Measurements from ENCODE around the gene LRRC28. TPM values are rescaled to one million over a fixed set of nuclear protein-coding genes. Genes with fewer than 3 reads are reported as not detected.
"Not testable (repeated sequence)": the region's sequence is repeated elsewhere in the genome, so short reads cannot be mapped to it uniquely, and the experiment has no call there.

The LRRC28 gene
- 30.5 and 30.9 TPM in 2 replicates for total RNA-seq (2014; rRNA removed; shearing (Covaris generic))

DNA sequence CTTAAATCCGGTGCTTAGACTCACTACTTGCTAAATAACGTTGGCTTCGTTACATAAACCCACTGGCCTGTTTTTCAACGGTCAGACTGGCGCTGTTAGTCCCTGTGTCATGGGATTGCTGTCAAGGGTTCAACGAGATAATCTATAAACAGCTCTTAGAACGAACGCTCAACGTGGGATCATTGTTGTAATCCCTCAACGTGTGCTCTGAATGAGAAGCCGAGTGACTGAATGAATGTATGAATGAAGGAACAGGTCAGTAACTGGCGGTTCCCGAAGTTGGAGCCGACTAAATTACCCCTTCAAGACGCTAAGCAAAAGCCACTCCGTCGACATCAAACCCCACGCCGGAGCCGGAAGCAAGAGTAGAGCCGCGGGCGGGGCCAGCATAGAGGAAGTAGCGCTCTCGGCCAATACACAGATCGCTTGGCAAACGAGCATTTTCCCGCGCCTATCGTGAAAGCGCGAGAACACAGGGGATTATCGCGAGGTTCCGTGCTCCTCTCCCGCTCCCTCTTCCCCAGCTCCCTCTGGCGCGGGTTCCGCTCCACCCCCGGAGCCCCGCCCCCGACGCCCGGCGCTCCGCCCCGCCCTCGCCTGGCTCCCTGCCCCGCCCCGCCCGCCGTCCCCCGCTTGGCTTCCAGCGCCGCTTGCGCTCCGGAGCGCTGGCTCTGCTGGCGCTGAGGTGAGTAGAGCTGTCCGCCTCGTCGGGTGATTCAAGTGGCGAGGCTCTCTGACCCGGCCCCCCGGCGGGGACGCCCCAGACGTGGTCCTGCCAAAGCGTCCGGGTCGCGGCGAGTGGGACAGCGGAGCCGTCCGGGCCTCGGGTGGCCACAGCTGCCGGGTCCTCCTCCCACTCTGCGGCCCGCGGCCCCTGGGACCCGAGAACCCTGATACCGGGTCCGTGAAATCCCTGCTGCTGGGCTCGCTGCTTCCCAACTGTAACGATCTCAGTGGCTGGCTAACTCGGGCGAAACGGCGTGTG is at the start of gene LRRC28:
Gene LRRC28 (plus strand): TSS at position 625 of the 985 bp plus-strand sequence. CDS start 4,477 bp downstream, outside the sequence.
- peak; percentile 98 for DNase-seq (ENCODE audit: low spot score)

DNA sequence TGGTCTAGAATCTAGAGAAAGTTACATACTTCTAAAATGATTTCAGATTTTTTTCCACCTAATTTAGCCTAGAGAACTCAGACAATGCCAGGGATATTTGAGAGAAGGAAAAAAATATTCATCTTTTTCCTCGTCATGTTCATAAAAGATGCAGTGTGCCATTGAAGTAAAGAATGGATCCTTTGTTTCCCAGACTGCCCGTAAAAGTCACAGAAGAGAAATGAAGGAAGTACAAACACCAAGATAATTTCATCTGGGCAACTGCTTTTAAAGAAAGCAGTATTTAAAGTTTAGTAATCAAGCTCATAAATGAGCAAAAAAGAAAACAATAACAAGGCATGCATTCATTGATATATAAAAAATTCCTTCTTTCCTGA is 49.1 kb upstream of the LRRC28 start:
- DNase-seq (ENCODE audit: low spot score) = no peak

DNA sequence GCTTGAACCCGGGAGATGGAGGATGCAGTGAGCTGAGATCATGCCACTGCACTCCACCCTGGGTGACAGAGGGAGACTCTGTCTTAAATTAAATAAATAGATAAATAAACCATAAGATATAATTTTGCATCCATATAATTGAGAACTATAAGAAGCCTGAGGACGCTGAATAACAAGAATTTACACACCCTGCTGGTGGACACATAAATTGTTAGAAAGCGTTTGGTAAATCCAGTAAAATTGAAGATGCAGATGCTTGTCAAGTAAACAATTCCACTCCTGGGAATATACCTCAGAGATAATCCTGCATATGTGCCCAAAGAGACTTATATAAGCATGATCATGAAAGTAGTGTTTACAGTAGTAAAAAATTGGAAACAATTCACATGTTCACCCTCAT is 43.6 kb upstream of the LRRC28 start:
- no peak for DNase-seq (ENCODE audit: low spot score)

DNA sequence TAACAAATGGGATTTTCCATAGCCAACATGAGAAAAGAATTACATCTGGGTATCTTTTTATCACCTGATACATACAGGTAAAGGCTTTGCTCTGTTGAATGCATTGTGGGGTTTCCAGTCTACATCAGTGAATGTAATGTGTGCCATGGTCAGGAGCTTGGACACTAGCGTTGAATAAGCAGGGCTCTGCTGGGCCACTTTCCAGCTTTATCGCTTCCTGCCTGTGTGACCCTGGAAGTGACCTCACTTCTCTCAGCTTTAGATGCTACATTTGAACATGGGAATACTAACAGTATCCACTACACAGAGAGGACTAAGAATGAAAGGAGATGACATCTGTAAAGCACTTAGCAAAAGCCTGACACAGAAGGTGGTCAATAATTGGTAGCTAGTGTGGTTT is 42.0 kb upstream of the LRRC28 start:
- no peak for DNase-seq (ENCODE audit: low spot score)

DNA sequence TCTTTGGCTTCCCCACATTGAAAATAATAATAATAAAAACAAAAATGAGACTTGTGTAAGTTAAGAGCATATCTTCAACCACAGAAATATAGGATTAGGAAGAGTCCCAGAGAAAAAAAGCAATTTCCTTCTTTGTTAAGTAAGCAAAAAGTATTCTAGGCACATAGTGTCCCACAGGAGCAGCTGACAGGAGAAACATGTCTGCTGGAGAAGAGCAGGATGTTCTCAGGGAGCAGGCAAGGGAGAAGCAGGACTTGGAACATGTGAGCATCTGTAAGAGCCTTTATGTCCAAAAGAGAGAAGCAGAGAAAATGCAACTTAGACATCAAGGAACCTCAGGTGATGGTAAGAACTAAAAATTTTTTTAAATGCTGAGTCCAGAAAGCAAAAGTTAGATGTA is 40.9 kb upstream of the LRRC28 start:
- DNase-seq (ENCODE audit: low spot score) = no peak

DNA sequence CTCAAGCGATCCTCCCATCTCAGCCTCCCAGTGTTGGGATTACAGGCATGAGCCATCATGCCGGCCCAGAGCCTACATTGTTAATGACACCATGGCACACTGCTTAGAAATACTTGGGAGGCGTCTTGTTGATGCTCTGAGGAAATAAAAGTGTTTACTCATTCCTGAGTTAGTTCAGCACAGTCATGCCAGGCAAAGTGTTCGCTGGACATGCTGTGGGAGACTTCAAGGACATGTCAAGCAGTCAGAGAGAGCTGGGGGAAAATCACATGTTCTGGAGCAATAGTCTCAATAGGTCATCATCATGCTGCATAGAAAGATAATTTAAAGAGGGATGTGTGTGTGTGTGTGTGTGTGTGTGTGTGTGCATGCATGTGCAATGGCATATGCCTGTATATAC is 39.4 kb upstream of the LRRC28 start:
- DNase-seq (ENCODE audit: low spot score) = peak; percentile 56

DNA sequence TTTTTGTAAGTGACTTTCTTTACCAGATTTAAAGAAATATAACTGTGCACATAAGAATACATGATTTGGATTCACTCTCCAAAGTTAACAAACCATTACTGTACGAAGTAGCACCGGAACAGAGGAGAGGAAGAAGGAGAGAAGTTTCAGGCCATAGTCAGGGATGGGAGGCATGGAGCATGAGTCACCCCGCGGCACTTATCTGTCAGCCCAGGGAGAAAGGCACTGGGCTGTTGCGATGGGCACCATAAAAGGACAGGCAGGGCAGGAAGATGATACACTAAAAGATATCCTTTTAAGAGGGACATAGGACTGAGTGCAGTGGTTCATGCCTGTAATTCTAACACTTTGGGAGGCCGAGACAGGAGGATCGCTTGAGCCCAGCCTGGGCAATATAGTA is 38.9 kb upstream of the LRRC28 start:
- peak; percentile 35 for DNase-seq (ENCODE audit: low spot score)

DNA sequence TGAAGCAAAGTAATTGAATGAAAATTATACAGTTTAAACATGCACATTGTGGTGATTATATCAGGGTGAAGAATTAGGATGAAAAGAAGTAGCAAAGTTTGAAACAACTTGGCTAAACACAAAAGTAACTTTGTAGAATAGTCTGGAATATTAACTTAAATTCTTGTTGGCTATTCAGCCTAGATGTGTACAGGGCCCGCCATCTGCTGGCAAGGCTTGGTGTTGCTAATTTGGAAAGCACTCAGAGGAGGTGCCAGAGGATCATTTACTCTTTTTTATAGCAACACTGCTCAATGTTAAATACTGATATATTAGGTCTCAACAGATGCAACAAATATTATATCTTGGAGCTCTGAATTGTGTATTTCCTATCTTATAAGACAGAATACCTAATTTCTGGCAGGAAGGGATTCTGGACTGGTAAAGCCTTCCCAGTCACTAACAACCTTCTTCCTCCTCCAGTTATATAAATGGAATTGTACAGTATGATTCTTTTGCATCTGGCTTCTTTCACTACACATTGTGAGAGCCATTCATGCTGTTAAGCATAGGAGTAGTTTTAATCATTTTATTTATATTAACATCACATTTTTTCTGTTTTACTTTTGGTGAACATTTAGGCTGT is 38.0 kb upstream of the LRRC28 start:
- peak; percentile 61 for DNase-seq (ENCODE audit: low spot score)

DNA sequence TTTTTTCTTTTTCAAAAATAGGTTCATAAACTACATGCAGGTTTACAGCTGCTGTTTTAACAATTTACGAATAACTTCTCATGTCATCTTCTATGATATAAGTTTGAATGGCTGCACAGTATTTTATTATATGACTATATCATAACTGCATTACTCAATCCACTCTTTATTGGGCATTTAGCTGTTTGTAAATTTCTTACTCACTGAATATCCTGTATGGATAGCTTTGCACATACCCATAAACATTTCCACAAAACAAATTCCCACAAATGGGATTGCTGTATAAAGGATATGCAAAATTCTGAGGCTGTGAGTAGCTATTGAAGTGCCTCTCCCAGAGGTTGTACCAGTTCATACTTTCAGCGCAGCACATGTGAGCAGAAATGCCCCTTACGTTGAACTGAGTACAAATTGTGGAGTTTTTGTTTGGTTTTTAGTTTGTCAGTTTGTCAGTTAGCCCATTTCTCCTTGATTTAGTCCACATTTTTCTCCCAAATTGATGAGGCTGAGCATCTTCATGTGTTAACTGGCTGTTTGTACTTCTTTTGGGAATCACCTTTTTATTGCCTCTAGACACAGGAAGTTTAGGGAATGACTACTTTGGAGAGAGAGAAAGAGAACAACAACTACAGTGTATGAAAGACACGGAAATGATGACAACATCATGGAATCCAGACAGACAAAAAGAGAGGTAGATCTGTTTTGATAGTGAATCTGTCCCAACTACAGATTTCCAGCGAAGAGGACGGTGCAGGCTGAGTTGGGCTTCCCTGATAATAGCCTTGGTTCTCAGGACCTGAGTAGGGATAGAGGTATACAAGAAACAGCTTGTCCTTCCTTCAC is 26.7 kb upstream of the LRRC28 start:
- no peak for DNase-seq (ENCODE audit: low spot score)

DNA sequence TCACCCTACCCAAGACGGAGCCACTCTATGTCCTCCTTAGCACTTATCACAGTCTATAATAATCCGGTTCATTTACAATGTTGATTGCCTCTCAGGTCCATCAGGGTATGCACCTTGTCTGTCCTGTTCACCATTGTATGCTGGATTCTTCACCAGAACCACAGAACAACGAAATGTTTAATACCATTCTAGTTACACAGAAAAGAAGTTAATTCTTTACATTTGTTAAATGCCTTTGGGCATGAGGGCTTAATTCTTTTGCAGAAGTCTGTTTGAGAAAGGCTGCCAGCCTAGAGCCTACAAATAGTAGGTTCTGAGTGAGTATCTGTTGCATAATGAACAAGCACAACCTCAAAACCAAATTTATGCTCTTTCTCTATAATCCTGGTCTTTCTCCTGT is 24.5 kb upstream of the LRRC28 start:
- DNase-seq (ENCODE audit: low spot score) = no peak

DNA sequence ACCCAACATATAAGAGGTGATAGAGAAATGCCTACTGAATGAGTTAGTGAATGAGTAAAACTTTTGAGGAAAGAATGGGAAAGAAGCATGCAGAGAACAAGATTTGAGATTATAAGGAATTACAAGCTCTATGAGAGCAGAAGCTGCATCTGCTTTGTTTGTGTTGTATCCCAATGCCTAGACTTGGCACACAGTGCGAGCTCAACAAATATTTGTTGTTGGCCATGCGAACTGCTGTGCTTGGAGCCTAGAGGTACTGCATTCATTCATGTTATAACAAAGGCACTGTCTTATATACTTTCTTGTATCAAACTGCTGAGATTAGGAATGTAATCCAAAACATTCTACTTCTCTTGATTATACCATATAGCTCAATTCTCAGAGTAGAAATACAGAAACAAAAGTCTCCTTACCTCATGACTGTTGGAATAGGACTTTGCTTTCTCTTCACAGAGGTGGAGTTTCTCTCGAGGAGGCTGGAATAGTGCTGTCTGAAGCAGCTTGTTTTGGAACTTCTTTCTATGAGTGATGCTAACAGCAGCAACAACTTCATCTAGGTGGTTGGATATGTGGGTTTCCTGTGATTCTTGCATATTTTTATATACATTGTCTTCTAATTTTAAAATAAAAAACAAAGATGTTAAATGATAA is 23.0 kb upstream of the LRRC28 start:
- DNase-seq (ENCODE audit: low spot score) = no peak

DNA sequence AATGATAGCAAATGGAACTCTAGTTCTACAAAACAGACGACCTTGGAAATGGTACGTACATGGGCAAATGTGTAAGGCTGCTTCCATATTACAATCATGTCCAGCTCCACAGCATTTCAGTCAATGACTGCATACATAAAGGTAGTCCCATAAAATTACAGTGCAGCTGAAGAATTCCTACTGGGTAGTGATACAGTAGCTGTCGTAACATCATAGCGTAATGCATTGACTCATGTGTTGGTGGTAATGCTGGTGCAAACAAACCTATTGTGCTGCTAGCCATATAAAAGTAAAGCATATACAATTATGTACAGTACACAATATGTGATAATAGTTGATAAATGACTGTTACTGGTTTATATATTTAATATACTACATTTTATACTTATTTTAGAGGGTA is 20.4 kb upstream of the LRRC28 start:
- no peak for DNase-seq (ENCODE audit: low spot score)

DNA sequence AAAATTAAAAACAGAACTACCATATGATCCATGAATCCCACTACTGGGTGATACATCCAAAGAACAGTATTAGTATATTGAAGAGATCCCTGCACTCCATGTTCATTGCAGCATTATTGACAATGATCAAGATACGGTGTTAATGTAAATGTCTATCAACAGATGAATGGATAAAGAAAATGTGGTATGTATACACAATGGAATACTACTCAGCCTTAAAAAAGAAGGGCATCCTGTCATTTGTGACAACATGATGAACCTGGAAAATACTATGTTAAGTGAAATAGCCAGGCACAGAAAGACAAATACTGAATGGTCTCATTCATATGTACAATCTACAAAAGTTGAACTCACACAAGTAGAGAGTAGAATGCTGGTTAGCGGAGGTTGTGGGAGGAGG is 18.5 kb upstream of the LRRC28 start:
- no peak for DNase-seq (ENCODE audit: low spot score)

DNA sequence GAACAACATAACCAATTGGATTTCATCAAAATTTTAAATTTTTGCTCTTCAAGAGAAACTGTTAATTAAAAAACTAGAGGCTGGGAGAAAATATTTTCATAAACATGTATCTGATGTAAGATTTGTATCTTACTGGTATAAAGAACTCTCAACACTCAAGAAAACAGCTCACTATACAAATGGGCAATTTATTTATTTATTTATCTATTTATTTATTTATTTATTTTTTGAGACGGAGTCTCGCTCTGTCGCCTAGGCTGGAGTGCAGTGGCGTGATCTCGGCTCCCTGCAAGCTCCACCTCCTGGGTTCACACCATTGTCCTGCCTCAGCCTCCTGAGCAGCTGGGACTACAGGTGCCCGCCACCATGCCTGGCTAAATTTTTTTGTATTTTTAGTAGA is 17.1 kb upstream of the LRRC28 start:
- not testable (repeated sequence) for DNase-seq (ENCODE audit: low spot score)

DNA sequence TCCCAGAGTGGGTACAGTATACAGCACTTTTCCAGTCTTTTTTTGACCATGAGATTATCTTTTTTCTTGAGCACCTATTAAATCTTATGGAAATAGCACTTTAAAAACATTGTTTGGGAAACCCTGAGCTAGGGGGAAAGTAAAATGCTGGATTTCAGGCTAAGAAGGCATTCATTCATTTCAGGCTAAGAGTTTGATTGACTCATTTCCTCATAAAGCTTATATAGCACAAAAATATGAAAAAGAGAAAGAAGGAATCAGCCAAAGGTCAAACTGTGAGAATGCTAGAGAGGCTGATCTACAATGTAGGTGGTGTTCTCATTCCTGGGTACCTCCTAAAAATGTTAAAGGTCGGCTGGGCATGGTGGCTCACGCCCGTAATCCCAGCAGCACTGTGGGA is 12.4 kb upstream of the LRRC28 start:
- no peak for DNase-seq (ENCODE audit: low spot score)

DNA sequence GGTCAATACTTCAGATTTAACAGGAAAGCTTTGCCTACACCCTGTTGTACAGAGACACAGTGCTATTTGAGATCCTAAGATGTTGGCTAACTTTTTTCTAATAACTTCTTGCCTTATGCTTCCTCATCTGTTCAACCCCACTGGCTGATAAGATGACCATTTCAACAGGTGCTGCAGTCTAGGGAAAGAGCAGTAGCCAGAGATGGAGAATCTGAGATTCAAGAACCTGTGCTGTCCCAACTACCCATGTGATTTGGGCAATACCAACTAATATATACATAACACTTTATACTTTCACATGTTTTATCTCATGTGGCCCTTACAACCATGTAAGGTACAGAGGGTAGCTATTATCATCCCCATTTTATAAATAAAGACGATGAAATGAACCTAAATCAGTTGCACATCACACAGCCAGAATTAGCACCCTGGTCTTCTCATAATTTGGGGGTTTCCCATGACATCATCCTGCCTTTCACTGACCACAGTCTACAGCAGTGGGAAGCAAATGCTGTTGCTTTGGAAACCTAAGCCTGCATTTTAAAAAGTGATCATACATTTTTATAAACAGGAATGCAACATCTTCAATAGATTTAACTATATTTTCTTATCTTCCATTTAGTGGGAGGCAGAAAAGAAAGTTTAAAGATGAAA is 11.6 kb upstream of the LRRC28 start:
- no peak for DNase-seq (ENCODE audit: low spot score)

DNA sequence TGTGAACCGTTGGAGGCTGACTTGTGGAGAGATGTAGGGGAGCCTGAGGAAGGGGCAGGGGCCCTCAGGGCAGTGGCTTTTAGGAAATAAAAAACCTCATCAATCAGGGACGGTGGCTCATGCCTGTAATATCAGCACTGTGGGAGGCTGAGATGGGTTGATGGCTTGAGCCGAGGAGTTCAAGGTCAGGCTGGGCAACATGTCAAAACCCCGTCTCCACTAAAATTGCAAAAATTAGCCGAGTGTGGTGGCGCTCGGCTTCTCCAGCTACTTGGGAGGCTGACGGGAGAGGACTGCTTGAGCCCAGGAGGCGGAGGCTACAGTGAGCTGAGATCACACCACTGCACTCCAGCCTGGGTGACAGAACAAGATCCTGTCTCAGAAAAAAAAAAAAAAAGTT is 9.5 kb upstream of the LRRC28 start:
- no peak for DNase-seq (ENCODE audit: low spot score)

DNA sequence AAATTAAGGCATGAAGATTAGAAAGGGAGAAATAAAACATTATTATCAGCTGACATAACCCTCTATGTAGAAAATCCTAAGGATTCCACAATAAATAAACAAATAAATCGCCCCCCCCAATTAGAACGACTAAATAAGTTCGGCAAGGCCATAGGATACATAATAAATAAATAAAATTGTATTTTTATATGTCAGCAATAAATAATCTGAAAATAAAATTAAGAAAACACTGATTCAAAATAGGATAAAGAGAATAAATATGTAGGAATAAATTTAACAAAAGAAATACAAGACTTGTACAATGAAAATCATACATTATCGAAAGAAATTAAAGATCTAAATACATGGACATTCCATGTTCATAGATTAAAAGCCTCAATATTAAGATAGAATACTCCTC is 7.0 kb upstream of the LRRC28 start:
- DNase-seq (ENCODE audit: low spot score) = no peak

DNA sequence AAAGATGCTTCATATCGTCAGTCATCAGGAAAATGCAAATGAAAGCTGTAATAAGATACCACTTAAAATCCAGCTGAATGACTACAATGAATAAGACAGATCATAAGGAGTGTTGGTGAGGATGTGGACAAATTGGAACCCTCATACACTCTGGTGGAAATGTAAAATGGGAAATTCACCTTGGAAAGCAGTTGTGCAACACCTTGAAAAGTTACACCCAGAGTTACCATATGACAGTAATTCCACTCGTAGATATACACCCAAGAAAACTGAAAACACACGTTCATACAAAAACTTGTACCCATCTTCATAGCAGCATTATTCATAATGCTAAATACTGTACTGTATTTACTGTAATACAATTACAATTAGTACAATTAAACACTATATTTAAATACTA is 4.2 kb upstream of the LRRC28 start:
- no peak for DNase-seq (ENCODE audit: low spot score)

DNA sequence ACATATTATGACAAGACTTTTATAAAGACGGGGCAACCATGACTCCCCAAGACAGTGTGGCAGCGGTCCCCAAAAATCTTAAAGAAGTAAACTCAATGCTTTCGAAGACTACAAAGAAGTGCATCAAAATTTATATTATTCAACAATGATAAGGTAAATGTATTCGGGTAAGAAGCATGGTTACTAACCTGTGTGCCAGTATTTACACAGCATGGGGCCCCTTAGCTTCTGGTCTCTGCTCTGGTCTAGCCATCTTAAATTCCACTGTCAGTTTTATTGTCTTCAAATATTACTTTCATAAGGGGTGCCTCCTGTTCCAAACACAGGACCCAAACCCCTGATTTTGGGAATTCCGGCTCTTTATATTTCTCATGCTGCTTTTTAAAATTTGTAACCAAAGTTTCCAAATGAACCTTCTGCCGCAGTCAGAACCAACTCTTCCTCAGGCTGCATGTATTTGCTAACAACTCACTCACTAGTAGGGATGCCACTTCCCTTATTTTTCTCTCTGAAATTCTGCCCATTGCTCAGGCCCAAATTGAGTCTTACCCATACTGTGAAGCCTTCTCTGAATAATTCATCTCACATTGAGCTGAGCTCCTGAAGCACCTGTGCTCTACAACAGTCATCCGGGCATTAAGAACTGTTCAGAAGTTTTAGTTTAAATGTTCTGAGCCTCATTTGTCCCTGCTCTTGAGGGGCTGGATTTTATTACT is 3.1 kb upstream of the LRRC28 start:
- DNase-seq (ENCODE audit: low spot score) = no peak

Data from H4 (cell line).